Measurements from ENCODE around the gene BCL6B. TPM values are rescaled to one million over a fixed set of nuclear protein-coding genes. Genes with fewer than 3 reads are reported as not detected.
A peak's percentile ranks its signal among the peaks of the same experiment; 100 is the strongest.

Gene BCL6B
- total RNA-seq, 1 experiment from 2014 or later, result 11.4 TPM

- Mint-ChIP-seq H3K4me3 (peak overlapping the region; percentile 97), H3K27me3 (ENCODE audit: low read depth) (peaks cover 3% of the 10 kb centered on the region; the same call in 1 of the 2 replicates), H3K36me3 (peaks cover 2% of the 10 kb centered on the region; the same call in 1 of the 2 replicates), H3K9me3 (no peaks in the 10 kb centered on the region), H3K27ac (no peak overlapping the region), H3K4me1 (peaks cover 30% of the 10 kb centered on the region)
- ChIA-PET CTCF (interaction anchor here (1.4 to 1.7 kb wide), 2 partner anchors 97 to 310 kb away, joined by 4 to 6 read pairs; no protein-coding TSS in a partner anchor), POLR2A (no interaction called here)
- ATAC-seq, result no peak
- no peak for DNase-seq (ENCODE audit: low spot score)
- TF ChIP-seq PREB (CRISPR knock-in tag; IDR thresholded peaks at IDR 0.05; ENCODE audit: borderline replicate concordance), result no peak
- TF ChIP-seq ZMAT4 (CRISPR knock-in tag; IDR thresholded peaks at IDR 0.05), result no peak
- TF ChIP-seq SP1 (CRISPR knock-in tag; conservative IDR thresholded peaks at IDR 0.05), result no peak
- no peak for TF ChIP-seq ZNF317 (CRISPR knock-in tag; IDR thresholded peaks at IDR 0.05; ENCODE audit: borderline replicate concordance, low read depth)
- TF ChIP-seq SOX15 (CRISPR knock-in tag; IDR thresholded peaks at IDR 0.05), result no peak
- TF ChIP-seq ARID4B (CRISPR knock-in tag; IDR thresholded peaks at IDR 0.05; ENCODE audit: borderline replicate concordance), result no peak
- TF ChIP-seq SMAD3 (CRISPR knock-in tag; IDR thresholded peaks at IDR 0.05; ENCODE audit: borderline replicate concordance), result no peak
- no peak for TF ChIP-seq FOXK1 (CRISPR knock-in tag; IDR thresholded peaks at IDR 0.05)
- TF ChIP-seq ZNF281 (CRISPR knock-in tag; IDR thresholded peaks at IDR 0.05), result no peak
- no peak for TF ChIP-seq GTF2I (CRISPR knock-in tag; conservative IDR thresholded peaks at IDR 0.05)
- no peak for TF ChIP-seq CDX4 (CRISPR knock-in tag; IDR thresholded peaks at IDR 0.05; ENCODE audit: borderline replicate concordance)
- TF ChIP-seq, protein P1, sequence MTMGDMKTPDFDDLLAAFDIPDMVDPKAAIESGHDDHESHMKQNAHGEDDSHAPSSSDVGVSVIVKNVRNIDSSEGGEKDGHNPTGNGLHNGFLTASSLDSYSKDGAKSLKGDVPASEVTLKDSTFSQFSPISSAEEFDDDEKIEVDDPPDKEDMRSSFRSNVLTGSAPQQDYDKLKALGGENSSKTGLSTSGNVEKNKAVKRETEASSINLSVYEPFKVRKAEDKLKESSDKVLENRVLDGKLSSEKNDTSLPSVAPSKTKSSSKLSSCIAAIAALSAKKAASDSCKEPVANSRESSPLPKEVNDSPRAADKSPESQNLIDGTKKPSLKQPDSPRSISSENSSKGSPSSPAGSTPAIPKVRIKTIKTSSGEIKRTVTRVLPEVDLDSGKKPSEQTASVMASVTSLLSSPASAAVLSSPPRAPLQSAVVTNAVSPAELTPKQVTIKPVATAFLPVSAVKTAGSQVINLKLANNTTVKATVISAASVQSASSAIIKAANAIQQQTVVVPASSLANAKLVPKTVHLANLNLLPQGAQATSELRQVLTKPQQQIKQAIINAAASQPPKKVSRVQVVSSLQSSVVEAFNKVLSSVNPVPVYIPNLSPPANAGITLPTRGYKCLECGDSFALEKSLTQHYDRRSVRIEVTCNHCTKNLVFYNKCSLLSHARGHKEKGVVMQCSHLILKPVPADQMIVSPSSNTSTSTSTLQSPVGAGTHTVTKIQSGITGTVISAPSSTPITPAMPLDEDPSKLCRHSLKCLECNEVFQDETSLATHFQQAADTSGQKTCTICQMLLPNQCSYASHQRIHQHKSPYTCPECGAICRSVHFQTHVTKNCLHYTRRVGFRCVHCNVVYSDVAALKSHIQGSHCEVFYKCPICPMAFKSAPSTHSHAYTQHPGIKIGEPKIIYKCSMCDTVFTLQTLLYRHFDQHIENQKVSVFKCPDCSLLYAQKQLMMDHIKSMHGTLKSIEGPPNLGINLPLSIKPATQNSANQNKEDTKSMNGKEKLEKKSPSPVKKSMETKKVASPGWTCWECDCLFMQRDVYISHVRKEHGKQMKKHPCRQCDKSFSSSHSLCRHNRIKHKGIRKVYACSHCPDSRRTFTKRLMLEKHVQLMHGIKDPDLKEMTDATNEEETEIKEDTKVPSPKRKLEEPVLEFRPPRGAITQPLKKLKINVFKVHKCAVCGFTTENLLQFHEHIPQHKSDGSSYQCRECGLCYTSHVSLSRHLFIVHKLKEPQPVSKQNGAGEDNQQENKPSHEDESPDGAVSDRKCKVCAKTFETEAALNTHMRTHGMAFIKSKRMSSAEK (CRISPR knock-in tag; IDR thresholded peaks at IDR 0.05; ENCODE audit: borderline replicate concordance), result no peak
- TF ChIP-seq TCF7 (CRISPR knock-in tag; IDR thresholded peaks at IDR 0.05; ENCODE audit: low read depth), result no peak
- TF ChIP-seq, protein P2, sequence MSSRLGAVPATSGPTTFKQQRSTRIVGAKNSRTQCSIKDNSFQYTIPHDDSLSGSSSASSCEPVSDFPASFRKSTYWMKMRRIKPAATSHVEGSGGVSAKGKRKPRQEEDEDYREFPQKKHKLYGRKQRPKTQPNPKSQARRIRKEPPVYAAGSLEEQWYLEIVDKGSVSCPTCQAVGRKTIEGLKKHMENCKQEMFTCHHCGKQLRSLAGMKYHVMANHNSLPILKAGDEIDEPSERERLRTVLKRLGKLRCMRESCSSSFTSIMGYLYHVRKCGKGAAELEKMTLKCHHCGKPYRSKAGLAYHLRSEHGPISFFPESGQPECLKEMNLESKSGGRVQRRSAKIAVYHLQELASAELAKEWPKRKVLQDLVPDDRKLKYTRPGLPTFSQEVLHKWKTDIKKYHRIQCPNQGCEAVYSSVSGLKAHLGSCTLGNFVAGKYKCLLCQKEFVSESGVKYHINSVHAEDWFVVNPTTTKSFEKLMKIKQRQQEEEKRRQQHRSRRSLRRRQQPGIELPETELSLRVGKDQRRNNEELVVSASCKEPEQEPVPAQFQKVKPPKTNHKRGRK (CRISPR knock-in tag; IDR thresholded peaks at IDR 0.05; ENCODE audit: borderline replicate concordance), result no peak
- TF ChIP-seq FOXP1 (CRISPR knock-in tag; IDR thresholded peaks at IDR 0.05; ENCODE audit: borderline replicate concordance), result no peak
- no peak for TF ChIP-seq NFYB (CRISPR knock-in tag; conservative IDR thresholded peaks at IDR 0.05; ENCODE audit: low read depth)
- TF ChIP-seq, protein P3, sequence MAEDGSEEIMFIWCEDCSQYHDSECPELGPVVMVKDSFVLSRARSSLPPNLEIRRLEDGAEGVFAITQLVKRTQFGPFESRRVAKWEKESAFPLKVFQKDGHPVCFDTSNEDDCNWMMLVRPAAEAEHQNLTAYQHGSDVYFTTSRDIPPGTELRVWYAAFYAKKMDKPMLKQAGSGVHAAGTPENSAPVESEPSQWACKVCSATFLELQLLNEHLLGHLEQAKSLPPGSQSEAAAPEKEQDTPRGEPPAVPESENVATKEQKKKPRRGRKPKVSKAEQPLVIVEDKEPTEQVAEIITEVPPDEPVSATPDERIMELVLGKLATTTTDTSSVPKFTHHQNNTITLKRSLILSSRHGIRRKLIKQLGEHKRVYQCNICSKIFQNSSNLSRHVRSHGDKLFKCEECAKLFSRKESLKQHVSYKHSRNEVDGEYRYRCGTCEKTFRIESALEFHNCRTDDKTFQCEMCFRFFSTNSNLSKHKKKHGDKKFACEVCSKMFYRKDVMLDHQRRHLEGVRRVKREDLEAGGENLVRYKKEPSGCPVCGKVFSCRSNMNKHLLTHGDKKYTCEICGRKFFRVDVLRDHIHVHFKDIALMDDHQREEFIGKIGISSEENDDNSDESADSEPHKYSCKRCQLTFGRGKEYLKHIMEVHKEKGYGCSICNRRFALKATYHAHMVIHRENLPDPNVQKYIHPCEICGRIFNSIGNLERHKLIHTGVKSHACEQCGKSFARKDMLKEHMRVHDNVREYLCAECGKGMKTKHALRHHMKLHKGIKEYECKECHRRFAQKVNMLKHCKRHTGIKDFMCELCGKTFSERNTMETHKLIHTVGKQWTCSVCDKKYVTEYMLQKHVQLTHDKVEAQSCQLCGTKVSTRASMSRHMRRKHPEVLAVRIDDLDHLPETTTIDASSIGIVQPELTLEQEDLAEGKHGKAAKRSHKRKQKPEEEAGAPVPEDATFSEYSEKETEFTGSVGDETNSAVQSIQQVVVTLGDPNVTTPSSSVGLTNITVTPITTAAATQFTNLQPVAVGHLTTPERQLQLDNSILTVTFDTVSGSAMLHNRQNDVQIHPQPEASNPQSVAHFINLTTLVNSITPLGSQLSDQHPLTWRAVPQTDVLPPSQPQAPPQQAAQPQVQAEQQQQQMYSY (CRISPR knock-in tag; IDR thresholded peaks at IDR 0.05), result no peak
- TF ChIP-seq IRF2 (CRISPR knock-in tag; IDR thresholded peaks at IDR 0.05; ENCODE audit: borderline replicate concordance, low read depth), result no peak
These were observed 11.4 kb upstream of the BCL6B start for GRCh38 chr17:7011415-7011814.

Data from WTC11 (cell line).